Natural killer cell (primary cell): ENCODE results near the gene TPM1. TPM values are rescaled to one million over a fixed set of nuclear protein-coding genes. Genes with fewer than 3 reads are reported as not detected.

Experiments
- ATAC-seq, 3 donors: fragments of 150-1000 bp in 2 of 3; fragments of 200-7000 bp in 1 of 3; cut with Tn5 transposase; 1 replicate in 1 of 3; 2 replicates in 2 of 3; pipeline ENCODE4 v1.10.0; 2021; ENCODE audit warnings: mild to moderate bottlenecking in 2 of 3, moderate library complexity in 2 of 3
- DNase-seq, 2 donors: peaks; one replicate each; pipeline versions ENCODE4 v3.0.0 to v3.0.0-alpha.2; 2013 to 2021; ENCODE audit warnings: mixed read lengths in 1 of 2
- H3K27ac ChIP-seq: one replicate; pipeline ENCODE4 v1.5.1; 2013; ENCODE audit warnings: mild to moderate bottlenecking, low read length
- H3K27me3 ChIP-seq: one replicate; pipeline ENCODE4 v1.6.1; 2013; ENCODE audit warnings: low read length; ENCODE audit not compliant: control insufficient read depth, insufficient read depth
- H3K36me3 ChIP-seq: one replicate; pipeline ENCODE4 v1.6.1; 2013; ENCODE audit warnings: low read length; ENCODE audit not compliant: control insufficient read depth, insufficient read depth
- H3K4me1 ChIP-seq: one replicate; pipeline ENCODE4 v1.6.1; 2013; ENCODE audit warnings: low read length; ENCODE audit not compliant: control insufficient read depth, insufficient read depth
- H3K4me3 ChIP-seq: one replicate; pipeline ENCODE4 v1.5.1; 2013; ENCODE audit warnings: low read length
- H3K9me3 ChIP-seq: one replicate; pipeline ENCODE4 v1.6.1; 2013; ENCODE audit warnings: low read length; ENCODE audit not compliant: control insufficient read depth, insufficient read depth
- H3K27ac Mint-ChIP-seq, 2 donors: one replicate each; pipeline ENCODE4 v1.8.0; 2022; ENCODE audit warnings: mild to moderate bottlenecking in 2 of 2, mixed read lengths in 2 of 2, moderate library complexity in 1 of 2
- H3K27me3 Mint-ChIP-seq, 2 donors: one replicate each; pipeline ENCODE4 v1.8.0; 2022; ENCODE audit warnings: low read depth in 2 of 2, mixed read lengths in 2 of 2
- H3K36me3 Mint-ChIP-seq: one replicate; pipeline ENCODE4 v1.8.0; 2022; ENCODE audit warnings: mixed read lengths
- H3K4me1 Mint-ChIP-seq, 2 donors: one replicate each; pipeline ENCODE4 v1.8.0; 2022; ENCODE audit warnings: mixed read lengths in 2 of 2
- H3K4me3 Mint-ChIP-seq: one replicate; pipeline ENCODE4 v1.8.0; 2022; ENCODE audit warnings: mild to moderate bottlenecking, moderate library complexity, mixed read lengths
- H3K9me3 Mint-ChIP-seq, 2 donors: one replicate each; pipeline ENCODE4 v1.8.0; 2022; ENCODE audit warnings: mixed read lengths in 2 of 2
- WGBS: methylation state at CpG from one replicate; pipeline ENCODE4 v1.1.7; 2013; ENCODE audit warnings: missing lambda C conversion rate; ENCODE audit not compliant: insufficient coverage; 5-methylcytosine and 5-hydroxymethylcytosine counted together
- intact Hi-C: fragments of 100-400 bp; cut with micrococcal nuclease; formaldehyde crosslinking; loops from one replicate; pipeline ENCODE4 v1.14.2; 2022
- total RNA-seq, 4 donors: library from RNA; stranded (reverse); fragments of 120-200 nt in 1 of 4; gene quantifications; one replicate each; pipeline versions ENCODE4 v1.2.3 to v1.2.4, GENCODE V29; 2013 to 2022
- TF ChIP-seq, protein P1 (sequence below): fragments of 200-600 bp; IDR thresholded peaks from one replicate; pipeline ENCODE4 v1.8.0; 2022; ENCODE audit warnings: antibody characterized with exemption

The TPM1 gene
- total RNA-seq, 3 donors from 2014 or later (not counting 1 experiment from before 2014, with no cell fraction given), result 21.5 to 33.0 (median 25.6) TPM

DNA sequence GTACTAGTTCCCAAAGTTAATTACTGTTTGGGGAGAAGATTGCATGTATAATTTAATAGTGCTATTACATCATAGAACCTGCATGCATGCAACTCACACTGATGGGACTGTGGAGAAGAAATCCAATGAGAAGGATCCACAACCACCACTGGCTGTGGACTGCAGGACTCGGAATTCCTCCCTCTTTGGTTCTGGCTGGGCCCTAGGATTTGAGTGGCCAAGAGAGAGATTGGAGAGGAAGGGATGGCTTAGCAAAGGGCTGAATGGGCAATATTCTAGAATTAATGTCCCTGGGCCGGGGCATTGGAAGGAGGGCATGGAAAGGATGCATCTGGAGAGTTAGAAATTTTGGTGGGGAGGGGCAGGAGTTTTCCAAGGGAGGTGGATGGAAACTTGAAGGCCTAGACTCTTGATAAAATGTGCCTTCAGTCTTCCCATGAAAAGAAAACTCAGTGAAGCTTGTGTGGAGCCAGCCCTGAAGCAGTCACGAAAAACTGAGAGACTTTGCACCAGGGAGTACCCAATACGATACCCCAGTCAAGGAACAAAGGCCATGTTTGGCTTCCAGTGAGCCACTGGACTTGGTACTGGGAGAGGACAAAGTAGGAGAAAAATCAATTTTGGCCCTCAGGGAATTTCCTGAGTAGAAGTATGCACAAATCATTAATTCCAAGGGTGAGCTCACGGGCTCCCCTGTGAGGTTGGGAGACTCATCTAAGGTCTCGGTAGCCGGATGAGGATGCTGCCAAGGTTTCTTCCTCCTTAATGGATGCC is 31.4 kb upstream of the TPM1 start:
- Mint-ChIP-seq H3K9me3 (no peaks in the 10 kb centered on the region), H3K27me3 (peaks cover 0 to 4% of the 10 kb centered on the region in 2 donors), H3K4me3 (no peak overlapping the region), H3K36me3 (no peaks in the 10 kb centered on the region), H3K27ac (no peak overlapping the region), H3K4me1 (no peaks in the 10 kb centered on the region)
- 91% methylated on average over 7 of the region's 7 CpGs for WGBS
- Histone ChIP-seq H3K9me3 (no peaks in the 10 kb centered on the region), H3K4me1 (no peaks in the 10 kb centered on the region), H3K27ac (no peak overlapping the region), H3K4me3 (no peak overlapping the region), H3K36me3 (no peaks in the 10 kb centered on the region), H3K27me3 (no peaks in the 10 kb centered on the region)
- intact Hi-C loops, result no loop called here
- ATAC-seq (no peak), DNase-seq (no peak)
- TF ChIP-seq, protein P1, sequence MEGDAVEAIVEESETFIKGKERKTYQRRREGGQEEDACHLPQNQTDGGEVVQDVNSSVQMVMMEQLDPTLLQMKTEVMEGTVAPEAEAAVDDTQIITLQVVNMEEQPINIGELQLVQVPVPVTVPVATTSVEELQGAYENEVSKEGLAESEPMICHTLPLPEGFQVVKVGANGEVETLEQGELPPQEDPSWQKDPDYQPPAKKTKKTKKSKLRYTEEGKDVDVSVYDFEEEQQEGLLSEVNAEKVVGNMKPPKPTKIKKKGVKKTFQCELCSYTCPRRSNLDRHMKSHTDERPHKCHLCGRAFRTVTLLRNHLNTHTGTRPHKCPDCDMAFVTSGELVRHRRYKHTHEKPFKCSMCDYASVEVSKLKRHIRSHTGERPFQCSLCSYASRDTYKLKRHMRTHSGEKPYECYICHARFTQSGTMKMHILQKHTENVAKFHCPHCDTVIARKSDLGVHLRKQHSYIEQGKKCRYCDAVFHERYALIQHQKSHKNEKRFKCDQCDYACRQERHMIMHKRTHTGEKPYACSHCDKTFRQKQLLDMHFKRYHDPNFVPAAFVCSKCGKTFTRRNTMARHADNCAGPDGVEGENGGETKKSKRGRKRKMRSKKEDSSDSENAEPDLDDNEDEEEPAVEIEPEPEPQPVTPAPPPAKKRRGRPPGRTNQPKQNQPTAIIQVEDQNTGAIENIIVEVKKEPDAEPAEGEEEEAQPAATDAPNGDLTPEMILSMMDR, result no peak

DNA sequence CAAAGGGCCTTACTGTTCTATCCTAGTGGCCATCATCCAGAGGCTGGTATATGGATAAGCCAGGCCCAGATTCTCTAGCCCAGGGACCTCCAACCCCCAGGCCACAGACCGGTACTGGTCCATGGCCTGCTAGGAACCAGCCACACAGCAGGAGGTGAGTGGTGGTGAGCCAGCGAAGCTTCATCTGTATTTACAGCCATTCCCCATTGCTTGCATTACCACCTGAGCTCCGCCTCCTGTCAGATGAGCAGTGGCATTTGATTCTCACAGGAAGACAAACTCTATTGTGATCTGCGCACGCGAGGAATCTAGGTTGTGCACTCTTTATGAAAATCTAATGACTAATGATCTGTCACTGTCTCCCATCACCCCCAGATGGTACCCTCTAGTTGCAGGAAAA is 30.1 kb upstream of the TPM1 start:
- no peaks in the 10 kb centered on the region for H3K9me3 ChIP-seq
- H3K27ac Mint-ChIP-seq, result no peak overlapping the region
- intact Hi-C loops, result no loop called here
- DNase-seq (no peak), ATAC-seq (no peak)
- no peak overlapping the region for H3K4me3 ChIP-seq
- 92% methylated on average over 6 of the region's 6 CpGs for WGBS
- H3K4me1 ChIP-seq, result no peaks in the 10 kb centered on the region
- H3K27me3 Mint-ChIP-seq, result peaks cover 0 to 4% of the 10 kb centered on the region in 2 donors
- H3K36me3 Mint-ChIP-seq, result no peaks in the 10 kb centered on the region
- H3K27ac ChIP-seq, result no peak overlapping the region
- H3K4me1 Mint-ChIP-seq, result no peaks in the 10 kb centered on the region
- no peaks in the 10 kb centered on the region for H3K27me3 ChIP-seq
- no peak overlapping the region for H3K4me3 Mint-ChIP-seq
- TF ChIP-seq, protein P1, result no peak
- no peaks in the 10 kb centered on the region for H3K9me3 Mint-ChIP-seq
- no peaks in the 10 kb centered on the region for H3K36me3 ChIP-seq

DNA sequence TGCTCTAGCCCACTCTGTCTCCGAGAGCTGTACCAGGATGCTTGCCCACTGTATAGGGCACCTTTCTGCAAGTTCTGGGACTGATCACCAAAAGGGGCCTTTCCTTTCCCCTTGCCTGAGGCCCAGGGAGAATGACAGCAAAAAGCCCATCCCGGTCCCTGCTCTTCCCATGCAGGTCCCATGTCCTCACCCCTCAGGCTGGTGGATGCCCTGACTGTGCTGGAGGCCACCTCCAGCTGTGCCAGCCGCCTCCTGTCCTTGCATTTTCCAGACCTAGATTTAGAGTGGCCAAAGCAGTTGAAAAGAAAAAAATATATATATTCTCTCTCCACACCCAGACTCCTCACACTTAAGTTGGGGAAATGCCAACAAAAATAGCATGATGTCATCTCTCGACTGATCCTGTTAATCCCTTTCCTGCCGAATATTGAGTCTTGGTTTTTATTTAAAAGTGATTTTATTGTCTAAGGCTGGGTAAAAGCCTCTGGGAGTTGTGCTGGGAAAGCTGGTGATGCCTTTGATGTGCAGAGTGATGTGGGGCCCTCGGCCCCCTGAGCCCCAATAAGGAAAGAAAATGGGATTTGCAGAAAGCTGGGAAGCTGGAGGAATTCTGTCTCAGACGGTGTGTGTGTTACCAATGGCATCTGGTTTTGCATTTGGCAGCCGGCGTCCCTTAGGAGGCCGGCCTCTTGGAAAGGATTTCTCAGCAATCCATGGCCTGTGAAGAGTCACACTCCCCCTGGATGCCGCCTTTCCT is 29.3 kb upstream of the TPM1 start:
- H3K36me3 ChIP-seq, result no peaks in the 10 kb centered on the region

More for the DNA sequence above, 29.3 kb upstream of the TPM1 start:
- intact Hi-C loops, result no loop called here
- WGBS, result 84% methylated on average over 10 of the region's 11 CpGs
- Histone ChIP-seq H3K4me1 (no peaks in the 10 kb centered on the region), H3K27ac (no peak overlapping the region), H3K4me3 (no peak overlapping the region), H3K27me3 (no peaks in the 10 kb centered on the region), H3K9me3 (no peaks in the 10 kb centered on the region)
- Mint-ChIP-seq H3K27ac (no peak overlapping the region), H3K9me3 (no peaks in the 10 kb centered on the region), H3K27me3 (peaks cover 0 to 4% of the 10 kb centered on the region in 2 donors), H3K4me1 (no peaks in the 10 kb centered on the region), H3K4me3 (no peak overlapping the region), H3K36me3 (no peaks in the 10 kb centered on the region)
- no peak for DNase-seq
- no peak for ATAC-seq
- TF ChIP-seq, protein P1, result no peak
